ENCODE data around the gene POLR1E. TPM values are rescaled to one million over a fixed set of nuclear protein-coding genes. Genes with fewer than 3 reads are reported as not detected.

The POLR1E gene
- total RNA-seq, 3 donors from 2014 or later: 10.5 to 21.2 (median 11.2) TPM

DNA sequence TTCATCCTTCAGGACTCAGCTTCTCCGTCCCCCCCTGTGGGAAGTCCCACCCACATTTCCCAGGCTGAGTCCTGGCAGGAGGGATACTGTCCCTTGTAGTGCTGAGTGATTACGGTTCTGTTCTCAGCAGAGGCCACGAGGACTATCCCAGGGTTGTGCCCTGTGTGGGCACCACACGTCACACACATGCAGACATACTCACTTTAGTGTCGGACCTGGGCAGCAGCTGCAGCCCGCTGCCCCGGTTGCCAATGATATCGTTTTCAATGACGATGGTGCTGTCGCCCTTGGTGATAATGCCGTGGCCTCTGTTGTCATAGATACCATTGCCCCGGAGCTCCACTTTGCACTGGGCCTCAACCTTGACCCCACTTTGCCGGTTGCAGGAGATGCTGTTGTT lies 32.2 kb downstream of the POLR1E start:
- DNase-seq: no peak
- no peak for ATAC-seq
- Histone ChIP-seq H3K4me3 (no peak overlapping the region), H3K36me3 (ENCODE audit: low read depth) (no peaks in the 10 kb centered on the region), H3K4me1 (ENCODE audit: low read depth) (no peaks in the 10 kb centered on the region), H3K9me3 (no peaks in the 10 kb centered on the region)
- TF ChIP-seq, protein P1, sequence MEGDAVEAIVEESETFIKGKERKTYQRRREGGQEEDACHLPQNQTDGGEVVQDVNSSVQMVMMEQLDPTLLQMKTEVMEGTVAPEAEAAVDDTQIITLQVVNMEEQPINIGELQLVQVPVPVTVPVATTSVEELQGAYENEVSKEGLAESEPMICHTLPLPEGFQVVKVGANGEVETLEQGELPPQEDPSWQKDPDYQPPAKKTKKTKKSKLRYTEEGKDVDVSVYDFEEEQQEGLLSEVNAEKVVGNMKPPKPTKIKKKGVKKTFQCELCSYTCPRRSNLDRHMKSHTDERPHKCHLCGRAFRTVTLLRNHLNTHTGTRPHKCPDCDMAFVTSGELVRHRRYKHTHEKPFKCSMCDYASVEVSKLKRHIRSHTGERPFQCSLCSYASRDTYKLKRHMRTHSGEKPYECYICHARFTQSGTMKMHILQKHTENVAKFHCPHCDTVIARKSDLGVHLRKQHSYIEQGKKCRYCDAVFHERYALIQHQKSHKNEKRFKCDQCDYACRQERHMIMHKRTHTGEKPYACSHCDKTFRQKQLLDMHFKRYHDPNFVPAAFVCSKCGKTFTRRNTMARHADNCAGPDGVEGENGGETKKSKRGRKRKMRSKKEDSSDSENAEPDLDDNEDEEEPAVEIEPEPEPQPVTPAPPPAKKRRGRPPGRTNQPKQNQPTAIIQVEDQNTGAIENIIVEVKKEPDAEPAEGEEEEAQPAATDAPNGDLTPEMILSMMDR (IDR thresholded peaks at IDR 0.05): no peak
- intact Hi-C loops (cut with DNase I, micrococcal nuclease): no loop called here

GRCh38 chr9:37520641-37521040 lies 34.9 kb downstream of the POLR1E start:
- Histone ChIP-seq H3K9me3 (no peaks in the 10 kb centered on the region), H3K4me1 (ENCODE audit: low read depth) (no peaks in the 10 kb centered on the region), H3K36me3 (ENCODE audit: low read depth) (no peaks in the 10 kb centered on the region), H3K4me3 (no peak overlapping the region)
- intact Hi-C loops (cut with DNase I, micrococcal nuclease): no loop called here
- DNase-seq (no peak), ATAC-seq (no peak)
- TF ChIP-seq, protein P1 (IDR thresholded peaks at IDR 0.05): no peak

DNA sequence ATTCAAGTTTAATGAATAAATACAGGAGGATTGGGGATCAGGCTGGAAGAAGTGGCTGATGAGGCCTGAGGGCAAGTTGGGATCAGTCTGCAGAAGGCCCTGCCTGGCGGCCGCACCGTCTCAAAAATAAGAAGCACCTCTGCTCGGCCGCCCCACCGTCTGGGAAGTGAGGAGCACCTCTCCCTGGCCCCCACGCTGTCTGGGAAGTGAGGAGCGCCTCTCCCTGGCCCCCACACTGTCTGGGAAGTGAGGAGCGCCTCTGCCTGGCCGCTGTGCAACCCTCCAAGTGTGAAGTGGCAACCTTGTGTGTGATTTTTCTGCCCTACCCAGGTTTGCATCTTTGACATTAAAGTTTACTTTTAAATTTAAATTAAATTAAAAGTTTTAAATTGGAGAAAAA lies 35.4 kb downstream of the POLR1E start:
- H3K9me3 ChIP-seq: no peaks in the 10 kb centered on the region
- ATAC-seq: no peak
- no peaks in the 10 kb centered on the region for H3K4me1 ChIP-seq (ENCODE audit: low read depth)
- H3K4me3 ChIP-seq: no peak overlapping the region
- no peak for DNase-seq
- no peaks in the 10 kb centered on the region for H3K36me3 ChIP-seq (ENCODE audit: low read depth)
- intact Hi-C loops (cut with DNase I, micrococcal nuclease): no loop called here
- TF ChIP-seq, protein P1 (IDR thresholded peaks at IDR 0.05): no peak

DNA sequence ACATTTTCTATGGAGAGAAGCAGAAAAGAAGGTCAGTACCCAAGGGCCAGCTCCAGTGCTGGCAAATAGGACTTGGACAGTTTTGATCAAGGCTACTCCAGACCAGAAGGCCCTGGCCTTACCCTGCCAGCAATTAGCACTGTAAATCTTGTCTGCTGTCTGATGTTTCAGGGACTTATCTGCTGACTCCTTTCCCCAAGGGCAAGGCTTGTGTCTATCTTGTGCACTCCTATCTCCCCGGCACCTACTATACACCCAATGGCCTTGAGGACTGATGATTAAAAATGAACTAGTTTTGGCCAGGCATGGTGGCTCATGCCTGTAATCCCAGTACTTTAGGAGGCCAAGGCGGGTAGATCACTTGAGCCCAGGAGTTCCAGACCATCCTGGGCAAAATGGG lies 37.2 kb downstream of the POLR1E start:
- H3K4me1 ChIP-seq (ENCODE audit: low read depth): no peaks in the 10 kb centered on the region
- DNase-seq: no peak
- H3K36me3 ChIP-seq (ENCODE audit: low read depth): no peaks in the 10 kb centered on the region
- intact Hi-C loops (cut with DNase I, micrococcal nuclease): no loop called here
- ATAC-seq: no peak
- TF ChIP-seq, protein P1 (IDR thresholded peaks at IDR 0.05): no peak
- no peak overlapping the region for H3K4me3 ChIP-seq
- no peaks in the 10 kb centered on the region for H3K9me3 ChIP-seq

DNA sequence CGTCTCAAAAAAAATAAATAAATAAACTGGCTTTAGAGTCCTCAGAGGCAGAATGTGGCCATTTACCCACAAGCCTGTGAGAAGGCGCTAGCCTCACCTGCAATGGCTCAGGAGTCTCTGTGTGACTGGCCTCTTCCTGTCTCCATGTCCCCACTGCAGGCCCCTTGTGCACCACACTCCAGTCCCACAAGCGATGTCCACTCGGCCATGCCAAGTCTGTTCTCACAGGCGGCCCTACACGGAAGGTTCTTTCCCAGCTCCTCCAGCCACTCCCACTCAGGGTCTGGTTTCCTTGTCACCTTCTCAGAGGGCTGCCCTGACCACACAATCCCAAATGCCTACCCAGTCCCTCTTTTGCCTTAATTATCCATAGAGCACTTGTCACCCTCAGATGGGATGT lies 38.2 kb downstream of the POLR1E start:
- TF ChIP-seq, protein P1 (IDR thresholded peaks at IDR 0.05): no peak
- DNase-seq: no peak
- ATAC-seq: no peak
- Histone ChIP-seq H3K36me3 (ENCODE audit: low read depth) (no peaks in the 10 kb centered on the region), H3K9me3 (no peaks in the 10 kb centered on the region), H3K4me3 (no peak overlapping the region), H3K4me1 (ENCODE audit: low read depth) (no peaks in the 10 kb centered on the region)
- intact Hi-C loops (cut with DNase I, micrococcal nuclease): no loop called here
